ENCODE data around the gene ATP6V0D1. TPM values are rescaled to one million over a fixed set of nuclear protein-coding genes. Genes with fewer than 3 reads are reported as not detected.
"Not testable (repeated sequence)": the region's sequence is repeated elsewhere in the genome, so short reads cannot be mapped to it uniquely, and the experiment has no call there.

Gene ATP6V0D1
- total and polyA plus RNA-seq, 10 donors: 37.3 to 133 (median 105) TPM

DNA sequence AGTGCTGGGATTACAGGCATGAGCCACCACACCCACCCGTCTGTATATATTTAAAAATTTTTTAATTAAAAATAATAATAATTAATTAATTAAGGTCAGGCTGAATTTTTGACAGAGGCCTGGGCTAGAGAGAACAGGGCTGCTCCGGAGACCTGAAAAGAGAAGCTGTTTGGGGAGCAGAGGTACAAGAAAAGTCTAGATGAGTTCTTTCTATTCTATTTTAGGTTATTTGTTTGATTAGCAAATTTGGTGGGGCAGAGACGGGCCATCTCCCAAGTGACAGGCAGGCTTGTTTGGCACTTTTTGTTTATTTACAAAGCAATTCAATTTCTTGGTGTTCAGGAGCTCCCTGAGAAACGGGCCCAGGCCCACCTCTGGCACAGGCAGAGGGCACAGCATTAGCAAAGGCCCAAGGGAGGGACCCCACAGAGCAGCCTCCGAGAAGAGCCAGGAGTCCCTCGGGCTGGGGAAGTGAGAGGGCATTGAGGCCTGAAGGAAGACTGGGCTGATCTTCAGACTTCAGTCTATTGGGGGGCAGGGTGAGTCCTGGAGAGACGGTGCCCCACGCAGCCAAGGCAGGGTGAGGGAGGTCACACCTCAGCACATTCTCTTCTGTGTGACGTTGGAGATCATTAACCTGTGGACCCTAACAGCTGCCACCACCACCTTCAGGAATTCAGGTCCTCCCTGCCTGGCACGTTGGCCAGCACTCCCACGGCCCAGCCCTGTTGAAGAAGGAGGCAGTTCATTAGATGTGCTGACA lies 36.9 kb upstream of the ATP6V0D1 start:
- H3K4me3 ChIP-seq: peak overlapping the region in 6 of 8 donors; percentile 5 to 64 (median 33)
- H3K9me3 ChIP-seq: no peaks in the 10 kb centered on the region
- H3K36me3 ChIP-seq: no peaks in the 10 kb centered on the region
- no peaks in the 10 kb centered on the region for H3K27me3 ChIP-seq (replicated peaks in 1 of 7)
- peaks cover 21 to 98% (median 72%) of the 10 kb centered on the region in 6 donors for H3K4me1 ChIP-seq
- TF ChIP-seq, protein P1, sequence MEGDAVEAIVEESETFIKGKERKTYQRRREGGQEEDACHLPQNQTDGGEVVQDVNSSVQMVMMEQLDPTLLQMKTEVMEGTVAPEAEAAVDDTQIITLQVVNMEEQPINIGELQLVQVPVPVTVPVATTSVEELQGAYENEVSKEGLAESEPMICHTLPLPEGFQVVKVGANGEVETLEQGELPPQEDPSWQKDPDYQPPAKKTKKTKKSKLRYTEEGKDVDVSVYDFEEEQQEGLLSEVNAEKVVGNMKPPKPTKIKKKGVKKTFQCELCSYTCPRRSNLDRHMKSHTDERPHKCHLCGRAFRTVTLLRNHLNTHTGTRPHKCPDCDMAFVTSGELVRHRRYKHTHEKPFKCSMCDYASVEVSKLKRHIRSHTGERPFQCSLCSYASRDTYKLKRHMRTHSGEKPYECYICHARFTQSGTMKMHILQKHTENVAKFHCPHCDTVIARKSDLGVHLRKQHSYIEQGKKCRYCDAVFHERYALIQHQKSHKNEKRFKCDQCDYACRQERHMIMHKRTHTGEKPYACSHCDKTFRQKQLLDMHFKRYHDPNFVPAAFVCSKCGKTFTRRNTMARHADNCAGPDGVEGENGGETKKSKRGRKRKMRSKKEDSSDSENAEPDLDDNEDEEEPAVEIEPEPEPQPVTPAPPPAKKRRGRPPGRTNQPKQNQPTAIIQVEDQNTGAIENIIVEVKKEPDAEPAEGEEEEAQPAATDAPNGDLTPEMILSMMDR (IDR thresholded peaks at IDR 0.05 in 8 of 11, conservative IDR thresholded peaks at IDR 0.05 in 3 of 11): no peak
- peak; percentile 8 to 80 (median 70) for TF ChIP-seq POLR2AphosphoS5 (IDR thresholded peaks at IDR 0.05)
- DNase-seq: peak; percentile 88
- intact Hi-C loops (cut with DNase I; ENCODE audit: low total_unique reads): no loop called here
- 55 to 68% (median 62%) methylated on average over 9 to 11 of the region's 11 CpGs for WGBS, 5 donors
- H3K27ac ChIP-seq: peak overlapping the region; percentile 57 to 93 (median 82)

DNA sequence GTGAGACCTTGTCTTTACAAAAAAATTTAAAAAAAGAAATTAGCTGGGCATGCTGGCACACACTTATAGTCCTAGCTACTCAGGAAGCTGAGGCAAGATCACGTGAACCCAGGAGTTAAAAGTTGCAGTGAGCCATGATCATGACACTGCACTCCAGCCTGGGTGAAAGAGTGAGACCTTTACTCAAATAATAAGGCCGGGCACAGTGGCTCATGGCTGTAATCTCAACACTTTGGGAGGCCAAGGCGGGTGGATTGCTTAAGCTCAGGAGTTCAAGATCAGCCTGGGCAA lies 36.1 kb upstream of the ATP6V0D1 start:
- Histone ChIP-seq H3K36me3 (no peaks in the 10 kb centered on the region), H3K9me3 (no peaks in the 10 kb centered on the region), H3K4me3 (no peak overlapping the region), H3K4me1 (peaks cover 21 to 97% (median 73%) of the 10 kb centered on the region in 6 donors), H3K27ac (peak overlapping the region in 7 of 8 donors; percentile 60 to 93 (median 82)), H3K27me3 (replicated peaks in 1 of 7) (no peaks in the 10 kb centered on the region)
- WGBS, 5 donors: 30 to 63% (median 52%) methylated on average over 3 of the region's 3 CpGs
- DNase-seq: no peak
- intact Hi-C loops (cut with DNase I; ENCODE audit: low total_unique reads): no loop called here
- TF ChIP-seq POLR2A (IDR thresholded peaks at IDR 0.05): no peak
- no peak for TF ChIP-seq POLR2AphosphoS5 (IDR thresholded peaks at IDR 0.05)
- TF ChIP-seq, protein P1 (IDR thresholded peaks at IDR 0.05 in 8 of 11, conservative IDR thresholded peaks at IDR 0.05 in 3 of 11): no peak

DNA sequence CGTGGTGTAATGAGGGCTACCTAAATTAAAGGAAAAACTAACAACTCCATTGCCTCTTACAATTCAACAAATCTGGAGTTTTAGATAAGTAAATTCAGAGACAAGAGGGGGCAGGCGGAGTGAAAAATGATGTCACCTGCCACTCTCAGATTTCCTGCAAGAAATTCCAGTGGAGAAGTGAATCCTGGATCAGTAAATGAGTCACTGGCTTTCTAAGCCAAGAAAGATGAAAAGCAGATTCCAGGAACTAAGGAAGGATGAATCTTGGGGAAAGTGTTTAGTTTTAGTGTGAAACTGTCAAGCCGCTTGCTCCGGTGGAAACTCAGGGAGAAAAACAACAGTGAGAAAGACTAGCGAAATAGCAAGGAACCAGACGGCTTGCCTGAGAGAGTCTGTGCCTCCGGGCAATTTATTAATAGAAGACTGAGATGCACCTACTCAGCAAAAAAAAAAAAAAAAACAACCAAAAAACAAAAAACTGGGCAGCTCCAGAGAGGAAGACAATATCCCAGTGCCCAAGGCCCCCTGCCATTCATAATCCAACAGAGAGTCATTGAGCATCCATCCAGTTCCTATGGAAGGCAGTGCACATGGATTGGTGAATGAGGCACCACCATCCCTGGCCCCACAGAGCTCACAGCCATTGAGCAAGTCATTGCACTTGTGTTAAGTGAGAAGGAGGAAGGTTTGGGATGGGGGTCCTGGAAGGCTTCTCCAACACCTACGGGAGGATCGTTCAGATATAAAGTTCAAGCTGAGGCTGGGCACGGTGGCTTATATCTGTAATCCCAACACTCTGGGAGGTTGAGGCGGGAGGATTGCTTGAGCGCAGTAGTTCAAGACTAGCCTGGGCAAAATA lies 35.6 kb upstream of the ATP6V0D1 start:
- H3K9me3 ChIP-seq: no peaks in the 10 kb centered on the region
- WGBS, 5 donors: 82 to 89% (median 86%) methylated on average over 12 of the region's 12 CpGs
- peak overlapping the region; percentile 29 to 93 (median 82) for H3K27ac ChIP-seq
- intact Hi-C loops (cut with DNase I; ENCODE audit: low total_unique reads): no loop called here
- DNase-seq: no peak
- H3K27me3 ChIP-seq (replicated peaks in 1 of 7): no peaks in the 10 kb centered on the region
- peaks cover 17 to 97% (median 69%) of the 10 kb centered on the region in 6 donors for H3K4me1 ChIP-seq
- no peak overlapping the region for H3K4me3 ChIP-seq
- TF ChIP-seq POLR2A (IDR thresholded peaks at IDR 0.05): no peak
- no peak for TF ChIP-seq POLR2AphosphoS5 (IDR thresholded peaks at IDR 0.05)
- TF ChIP-seq, protein P1 (IDR thresholded peaks at IDR 0.05 in 8 of 11, conservative IDR thresholded peaks at IDR 0.05 in 3 of 11): no peak
- no peaks in the 10 kb centered on the region for H3K36me3 ChIP-seq

DNA sequence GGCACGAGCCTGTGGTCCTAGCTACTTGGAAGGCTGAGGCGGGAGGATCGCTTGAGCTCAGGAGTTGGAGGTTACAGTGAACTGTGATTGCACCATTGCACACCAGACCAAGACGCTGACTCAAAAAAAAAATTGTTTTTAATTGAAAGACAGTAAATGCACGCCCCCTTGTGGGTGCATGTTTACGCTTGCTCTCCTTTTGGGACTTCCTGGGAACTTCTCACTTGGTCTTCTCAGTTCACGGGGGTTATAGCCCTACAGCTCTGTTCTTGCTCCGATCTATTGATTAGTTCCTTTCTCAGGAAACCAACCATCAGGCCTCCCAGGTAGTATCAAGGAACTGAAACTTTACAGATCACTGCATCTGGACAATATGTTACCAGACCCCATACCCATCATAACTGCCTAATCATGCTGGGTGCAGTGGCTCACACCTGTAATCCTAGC lies 33.4 kb upstream of the ATP6V0D1 start:
- Histone ChIP-seq H3K4me3 (no peak overlapping the region), H3K36me3 (no peaks in the 10 kb centered on the region), H3K9me3 (no peaks in the 10 kb centered on the region), H3K27me3 (replicated peaks in 1 of 7) (no peaks in the 10 kb centered on the region), H3K27ac (peak overlapping the region in 7 of 8 donors; percentile 2 to 93 (median 82)), H3K4me1 (peaks cover 17 to 79% (median 54%) of the 10 kb centered on the region in 6 donors)
- 2 to 7% (median 4%) methylated on average over 8 of the region's 8 CpGs for WGBS, 5 donors
- intact Hi-C loops (cut with DNase I; ENCODE audit: low total_unique reads): no loop called here
- TF ChIP-seq POLR2A (IDR thresholded peaks at IDR 0.05) (no peak), POLR2AphosphoS5 (IDR thresholded peaks at IDR 0.05) (peak in 1 of 3 donors; percentile 54)
- TF ChIP-seq, protein P1 (IDR thresholded peaks at IDR 0.05 in 8 of 11, conservative IDR thresholded peaks at IDR 0.05 in 3 of 11): peak; percentile 64 to 87 (median 80)
- DNase-seq: peak; percentile 89

DNA sequence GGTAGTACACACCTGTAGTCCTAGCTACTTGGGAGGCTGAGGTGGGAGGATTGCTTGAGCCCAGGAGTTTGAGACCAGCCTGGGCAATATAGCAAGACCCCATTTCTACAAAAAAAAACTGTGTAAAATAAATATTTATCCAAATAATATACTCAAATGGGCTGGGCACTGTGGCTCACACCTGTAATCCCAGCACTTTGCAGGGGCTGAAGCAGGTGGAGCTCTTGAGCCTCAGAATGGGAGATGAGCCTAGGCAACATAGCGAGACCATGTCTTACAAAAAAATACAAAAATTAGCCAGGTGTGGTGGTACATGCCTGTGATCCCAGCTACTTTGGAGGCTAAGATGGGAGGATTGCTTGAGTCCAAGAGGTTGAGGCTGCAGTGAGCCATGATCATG lies 32.9 kb upstream of the ATP6V0D1 start:
- 88 to 97% (median 96%) methylated on average over 1 of the region's 1 CpG for WGBS, 5 donors
- peaks cover 16 to 74% (median 49%) of the 10 kb centered on the region in 6 donors for H3K4me1 ChIP-seq

More for the DNA sequence above, 32.9 kb upstream of the ATP6V0D1 start:
- DNase-seq; H3K9me3 ChIP-seq; H3K4me3 ChIP-seq; H3K27me3 ChIP-seq (replicated peaks in 1 of 7); H3K36me3 ChIP-seq; intact Hi-C loops (cut with DNase I; ENCODE audit: low total_unique reads): not testable (repeated sequence)
- H3K27ac ChIP-seq: peak overlapping the region in 5 of 8 donors; percentile 29 to 93 (median 91)
